GM12891 (cell line): ENCODE results near the gene HDAC9.

Experiments
- POLR2A ChIP-seq: IDR thresholded peaks from 2 replicates; pipeline ENCODE4 v1.6.1; 2011; ENCODE audit warnings: low read depth, low read length, control low read depth
- POLR2AphosphoS5 ChIP-seq: IDR thresholded peaks from 2 replicates; pipeline ENCODE4 v1.6.1; 2011; ENCODE audit warnings: low read depth, low read length, control low read depth
- TAF1 ChIP-seq: IDR thresholded peaks from 2 replicates; pipeline ENCODE4 v1.6.1; 2011; ENCODE audit warnings: low read depth, low read length, control low read depth

DNA sequence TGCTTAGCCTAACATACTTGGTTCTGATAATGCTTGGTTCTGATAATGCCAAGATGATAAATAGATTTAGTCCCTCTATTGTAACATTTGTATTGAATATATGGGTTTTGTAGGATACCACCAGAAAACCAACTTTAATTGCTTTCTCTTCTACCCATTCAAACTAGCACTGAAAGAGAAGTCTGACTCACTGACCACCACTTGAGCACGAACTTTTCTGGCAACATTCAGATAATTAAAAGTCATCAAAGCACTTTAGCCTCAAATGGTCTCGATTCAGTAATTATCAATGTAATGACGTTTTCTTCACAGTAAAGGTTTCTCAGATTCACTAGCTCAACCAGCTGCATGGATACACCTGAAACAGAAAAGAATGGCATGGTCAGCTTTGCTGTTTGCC, 63.0 kb downstream of the HDAC9 start:
- no peak for TF ChIP-seq POLR2AphosphoS5
- TF ChIP-seq POLR2A: no peak
- TF ChIP-seq TAF1: no peak
